GM12892 (cell line): ENCODE data around the gene KHSRP.

Experiments used
- DNase-seq: peaks from one replicate; pipeline ENCODE4 v3.0.0; 2011; ENCODE audit not compliant: insufficient read length
- FAIRE-seq: peaks from 2 replicates; lab custom pipeline; 2011; peaks lifted over from hg19 to GRCh38; lab: Jason Lieb, UNC
- POLR2A ChIP-seq: IDR thresholded peaks from 2 replicates; pipeline ENCODE4 v1.6.1; 2011; ENCODE audit warnings: low read depth, low read length, control low read depth
- POLR2AphosphoS5 ChIP-seq: IDR thresholded peaks from 2 replicates; pipeline ENCODE4 v1.6.1; 2011; ENCODE audit warnings: low read depth, low read length, control low read depth
- TAF1 ChIP-seq: IDR thresholded peaks from 2 replicates; pipeline ENCODE4 v1.6.1; 2011; ENCODE audit warnings: low read depth, mild to moderate bottlenecking, control low read depth, low read length, borderline replicate concordance

The KHSRP gene

GRCh38 chr19:6459262-6460098 is 34.9 kb upstream of the KHSRP start, which contains the start of gene SLC25A23:
Gene SLC25A23 (minus strand): TSS chr19:6459792. CDS start chr19:6459628, 164 bp downstream.
- peak; percentile 86 for DNase-seq
- TF ChIP-seq POLR2A = no peak
- TF ChIP-seq TAF1 = no peak
- no peak for TF ChIP-seq POLR2AphosphoS5
- no peak for FAIRE-seq

- no peak for DNase-seq
- TF ChIP-seq POLR2AphosphoS5 (no peak), TAF1 (no peak), POLR2A (no peak)
- FAIRE-seq = peak; percentile 66
Observed at GRCh38 chr19:6458695-6459261, 34.2 kb upstream of the KHSRP start.

- FAIRE-seq = peak; percentile 87
- no peak for DNase-seq
- TF ChIP-seq TAF1 = no peak
- peak; percentile 54; the same call in 1 of the 2 replicates for TF ChIP-seq POLR2A
- 0 out of 2 replicates have a peak, but pooled peaks have one; percentile 26 for TF ChIP-seq POLR2AphosphoS5
Observed at GRCh38 chr19:6457958-6458694, 33.5 kb upstream of the KHSRP start.

- TF ChIP-seq POLR2A (no peak), TAF1 (no peak), POLR2AphosphoS5 (no peak)
- FAIRE-seq (no peak), DNase-seq (no peak)
Observed at GRCh38 chr19:6455924-6456323, 31.3 kb upstream of the KHSRP start.

- DNase-seq (no peak), FAIRE-seq (no peak)
- TF ChIP-seq POLR2A (no peak), POLR2AphosphoS5 (no peak)
Observed at GRCh38 chr19:6453951-6454565, 29.4 kb upstream of the KHSRP start.

GRCh38 chr19:6452899-6453298 is 28.3 kb upstream of the KHSRP start:
- no peak for TF ChIP-seq POLR2A
- TF ChIP-seq POLR2AphosphoS5 = no peak
- TF ChIP-seq TAF1 = no peak
- no peak for DNase-seq
- no peak for FAIRE-seq

- DNase-seq = no peak
- no peak for FAIRE-seq
- TF ChIP-seq POLR2AphosphoS5 (no peak), TAF1 (no peak), POLR2A (no peak)
Observed at GRCh38 chr19:6452223-6452614, 27.6 kb upstream of the KHSRP start.

GRCh38 chr19:6451583-6452222 is 27.1 kb upstream of the KHSRP start:
- DNase-seq (no peak), FAIRE-seq (no peak)
- TF ChIP-seq POLR2A (no peak), POLR2AphosphoS5 (no peak), TAF1 (no peak)

- no peak for TF ChIP-seq POLR2AphosphoS5
- no peak for TF ChIP-seq TAF1
- no peak for TF ChIP-seq POLR2A
- no peak for DNase-seq
- no peak for FAIRE-seq
Observed at GRCh38 chr19:6450166-6450565, 25.6 kb upstream of the KHSRP start.

- TF ChIP-seq POLR2AphosphoS5 (no peak), POLR2A (no peak), TAF1 (no peak)
- no peak for FAIRE-seq
- no peak for DNase-seq
Observed at GRCh38 chr19:6448045-6448444, 23.4 kb upstream of the KHSRP start.

- DNase-seq = no peak
- TF ChIP-seq TAF1 (no peak), POLR2AphosphoS5 (no peak), POLR2A (no peak)
- FAIRE-seq = no peak
Observed at GRCh38 chr19:6446452-6446851, 21.8 kb upstream of the KHSRP start.
